ENCODE measurements around the gene PHLPP1. TPM values are rescaled to one million over a fixed set of nuclear protein-coding genes. Genes with fewer than 3 reads are reported as not detected.

PHLPP1 gene
- total and polyA plus RNA-seq, 9 of the 15 experiments (the other 6 are each of a cell fraction or from before 2014, with no cell fraction given) = 0.56 to 9.0 (median 4.5) TPM

GRCh38 chr18:62766266-62766665 lies 50.9 kb downstream of the PHLPP1 start:
- intact Hi-C loops (cut with micrococcal nuclease) = no loop called here
- no peak overlapping the region for H3K4me2 ChIP-seq (ENCODE audit: insufficient read depth, low read length)
- DNase-seq (ENCODE audit: extremely low read depth in 1 of 4, low spot score in 3 of 4) (no peak), FAIRE-seq (no peak), ATAC-seq (no peak)
- no peak overlapping the region for H3K4me3 ChIP-seq
- no peaks in the 10 kb centered on the region for H3K36me3 ChIP-seq (ENCODE audit: control insufficient read depth, insufficient read depth, low read length)
- no peak overlapping the region for H2AFZ ChIP-seq (ENCODE audit: low read depth, low read length)
- TF ChIP-seq SRSF9 (IDR thresholded peaks at IDR 0.05; ENCODE audit: borderline replicate concordance, low read depth, low read length) = no peak
- TF ChIP-seq XRCC5 (IDR thresholded peaks at IDR 0.05; ENCODE audit: low read depth, low read length) = no peak
- no peak for TF ChIP-seq SNAPC5 (CRISPR knock-in tag; IDR thresholded peaks at IDR 0.05)
- no peak for TF ChIP-seq HDAC8 (tag; IDR thresholded peaks at IDR 0.05)
- no peak for TF ChIP-seq ZSCAN32 (CRISPR knock-in tag; IDR thresholded peaks at IDR 0.05)
- TF ChIP-seq, protein P1, sequence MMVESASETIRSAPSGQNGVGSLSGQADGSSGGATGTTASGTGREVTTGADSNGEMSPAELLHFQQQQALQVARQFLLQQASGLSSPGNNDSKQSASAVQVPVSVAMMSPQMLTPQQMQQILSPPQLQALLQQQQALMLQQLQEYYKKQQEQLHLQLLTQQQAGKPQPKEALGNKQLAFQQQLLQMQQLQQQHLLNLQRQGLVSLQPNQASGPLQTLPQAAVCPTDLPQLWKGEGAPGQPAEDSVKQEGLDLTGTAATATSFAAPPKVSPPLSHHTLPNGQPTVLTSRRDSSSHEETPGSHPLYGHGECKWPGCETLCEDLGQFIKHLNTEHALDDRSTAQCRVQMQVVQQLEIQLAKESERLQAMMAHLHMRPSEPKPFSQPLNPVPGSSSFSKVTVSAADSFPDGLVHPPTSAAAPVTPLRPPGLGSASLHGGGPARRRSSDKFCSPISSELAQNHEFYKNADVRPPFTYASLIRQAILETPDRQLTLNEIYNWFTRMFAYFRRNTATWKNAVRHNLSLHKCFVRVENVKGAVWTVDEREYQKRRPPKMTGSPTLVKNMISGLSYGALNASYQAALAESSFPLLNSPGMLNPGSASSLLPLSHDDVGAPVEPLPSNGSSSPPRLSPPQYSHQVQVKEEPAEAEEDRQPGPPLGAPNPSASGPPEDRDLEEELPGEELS (CRISPR knock-in tag; IDR thresholded peaks at IDR 0.05; ENCODE audit: borderline replicate concordance) = no peak
- TF ChIP-seq POLR2AphosphoS5 (IDR thresholded peaks at IDR 0.05; ENCODE audit: control insufficient read depth, insufficient read depth, low read depth, low read length) = no peak
- H3K27me3 ChIP-seq (ENCODE audit: control insufficient read depth in 2 of 2, insufficient read depth in 2 of 2, low read length in 2 of 2) = no peaks in the 10 kb centered on the region
- ChIA-PET CTCF (ENCODE audit: low intra/inter-chr PET ratio) (no interaction called here), POLR2A (interaction anchor here (0.6 to 1.0 kb wide), 2 partner anchors 9 to 21 kb away, joined by 3 to 5 read pairs; no protein-coding TSS in a partner anchor)
- no TSS peak for BruUV-seq (replicated peaks)
- H3K4me1 ChIP-seq (replicated peaks in 1 of 2; ENCODE audit: control insufficient read depth in 2 of 2, insufficient read depth in 2 of 2, low read length in 2 of 2) = no peaks in the 10 kb centered on the region
- no peak overlapping the region for H3K27ac ChIP-seq (ENCODE audit: extremely low read depth, low read depth, low read length)
- 71% methylated on average over 4 of the region's 4 CpGs for WGBS (ENCODE audit: insufficient coverage, low coverage, missing lambda C conversion rate)
- in situ Hi-C loops (cut with MboI) = no loop called here
- H3K9me3 ChIP-seq (replicated peaks; ENCODE audit: control insufficient read depth, insufficient read depth, low read depth, low read length) = no peaks in the 10 kb centered on the region
- peaks cover 9% of the 10 kb centered on the region; the same call in 2 of the 3 replicates for H3K79me2 ChIP-seq (ENCODE audit: control insufficient read depth, insufficient read depth, low read length)
- no peaks in the 10 kb centered on the region for H4K20me1 ChIP-seq (replicated peaks; ENCODE audit: control insufficient read depth, insufficient read depth, low read length)
- no peaks in the 10 kb centered on the region for H3K9me1 ChIP-seq (ENCODE audit: control insufficient read depth, insufficient read depth, low read length)
- no peak overlapping the region for H3K9ac ChIP-seq (ENCODE audit: insufficient read depth in 1 of 2, low read depth in 2 of 2, low read length in 2 of 2)
